ENCODE measurements around the gene ESCO1. TPM values are rescaled to one million over a fixed set of nuclear protein-coding genes. Genes with fewer than 3 reads are reported as not detected.

Gene ESCO1
- total RNA-seq, 1 donor from 2014 or later, result 9.2 TPM

- Histone ChIP-seq H3K27me3 (ENCODE audit: low read depth) (no peaks in the 10 kb centered on the region), H3K4me1 (no peaks in the 10 kb centered on the region), H3K36me3 (peaks cover 24% of the 10 kb centered on the region), H3K9me3 (replicated peaks) (peaks cover 6% of the 10 kb centered on the region), H3K27ac (replicated peaks) (no peak overlapping the region), H3K4me3 (no peak overlapping the region)
- TF ChIP-seq, protein P1, sequence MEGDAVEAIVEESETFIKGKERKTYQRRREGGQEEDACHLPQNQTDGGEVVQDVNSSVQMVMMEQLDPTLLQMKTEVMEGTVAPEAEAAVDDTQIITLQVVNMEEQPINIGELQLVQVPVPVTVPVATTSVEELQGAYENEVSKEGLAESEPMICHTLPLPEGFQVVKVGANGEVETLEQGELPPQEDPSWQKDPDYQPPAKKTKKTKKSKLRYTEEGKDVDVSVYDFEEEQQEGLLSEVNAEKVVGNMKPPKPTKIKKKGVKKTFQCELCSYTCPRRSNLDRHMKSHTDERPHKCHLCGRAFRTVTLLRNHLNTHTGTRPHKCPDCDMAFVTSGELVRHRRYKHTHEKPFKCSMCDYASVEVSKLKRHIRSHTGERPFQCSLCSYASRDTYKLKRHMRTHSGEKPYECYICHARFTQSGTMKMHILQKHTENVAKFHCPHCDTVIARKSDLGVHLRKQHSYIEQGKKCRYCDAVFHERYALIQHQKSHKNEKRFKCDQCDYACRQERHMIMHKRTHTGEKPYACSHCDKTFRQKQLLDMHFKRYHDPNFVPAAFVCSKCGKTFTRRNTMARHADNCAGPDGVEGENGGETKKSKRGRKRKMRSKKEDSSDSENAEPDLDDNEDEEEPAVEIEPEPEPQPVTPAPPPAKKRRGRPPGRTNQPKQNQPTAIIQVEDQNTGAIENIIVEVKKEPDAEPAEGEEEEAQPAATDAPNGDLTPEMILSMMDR (IDR thresholded peaks at IDR 0.05; ENCODE audit: borderline replicate concordance), result no peak
- intact Hi-C loops (cut with micrococcal nuclease), result no loop called here
- DNase-seq, result no peak
Measured at GRCh38 chr18:21584391-21584790, 16.1 kb downstream of the ESCO1 start.

GRCh38 chr18:21575656-21576055, 24.8 kb downstream of the ESCO1 start:
- Histone ChIP-seq H3K27ac (replicated peaks) (no peak overlapping the region), H3K27me3 (ENCODE audit: low read depth) (no peaks in the 10 kb centered on the region), H3K4me1 (peaks cover 11% of the 10 kb centered on the region), H3K4me3 (no peak overlapping the region), H3K36me3 (peaks cover 65% of the 10 kb centered on the region), H3K9me3 (replicated peaks) (no peaks in the 10 kb centered on the region)
- intact Hi-C loops (cut with micrococcal nuclease), result no loop called here
- TF ChIP-seq, protein P1 (IDR thresholded peaks at IDR 0.05; ENCODE audit: borderline replicate concordance), result no peak
- DNase-seq, result no peak

DNA sequence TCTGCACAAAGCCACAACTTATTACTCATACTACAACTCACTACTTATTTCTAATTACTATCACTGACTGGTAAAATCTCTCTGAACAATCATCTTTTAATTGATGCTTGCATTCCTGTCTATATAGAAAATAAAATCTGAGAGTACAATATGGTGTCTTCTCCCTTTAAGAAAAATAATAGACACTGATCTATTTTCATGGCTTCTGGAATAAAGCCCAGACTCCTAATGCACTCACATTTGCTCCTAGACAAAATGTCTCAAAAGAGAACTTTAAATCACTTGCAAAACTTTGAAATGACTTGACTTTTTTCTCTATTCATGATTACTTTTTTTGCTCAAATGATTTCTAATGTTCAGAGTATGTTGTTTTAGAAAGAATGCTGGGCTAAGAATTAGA, 28.7 kb downstream of the ESCO1 start:
- Histone ChIP-seq H3K4me3 (no peak overlapping the region), H3K4me1 (peaks cover 11% of the 10 kb centered on the region), H3K27me3 (ENCODE audit: low read depth) (no peaks in the 10 kb centered on the region), H3K27ac (replicated peaks) (no peak overlapping the region), H3K9me3 (replicated peaks) (no peaks in the 10 kb centered on the region), H3K36me3 (peaks cover 79% of the 10 kb centered on the region)
- TF ChIP-seq, protein P1 (IDR thresholded peaks at IDR 0.05; ENCODE audit: borderline replicate concordance), result no peak
- intact Hi-C loops (cut with micrococcal nuclease), result no loop called here
- no peak for DNase-seq

DNA sequence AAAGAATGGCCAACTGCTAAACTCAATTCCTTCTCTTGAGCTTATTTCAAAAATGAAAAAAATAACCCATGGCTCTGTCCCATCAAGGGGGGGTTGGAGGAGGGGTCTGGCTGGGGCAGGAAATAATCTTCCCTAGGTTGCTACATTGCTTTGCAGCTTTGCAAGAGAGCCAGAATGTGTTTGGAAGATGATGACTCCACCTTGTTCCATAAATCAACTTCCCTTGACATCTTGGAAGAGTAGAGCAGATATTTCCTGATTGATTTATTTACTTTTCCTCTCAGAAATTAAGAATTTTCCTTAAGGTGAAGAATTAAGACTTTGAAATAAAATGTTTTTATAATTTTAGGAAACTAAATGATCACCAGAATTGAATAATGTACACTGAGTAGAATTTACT, 41.3 kb downstream of the ESCO1 start:
- Histone ChIP-seq H3K27ac (replicated peaks) (no peak overlapping the region), H3K9me3 (replicated peaks) (no peaks in the 10 kb centered on the region), H3K4me1 (peaks cover 10% of the 10 kb centered on the region), H3K36me3 (peaks cover 65% of the 10 kb centered on the region), H3K4me3 (no peak overlapping the region), H3K27me3 (ENCODE audit: low read depth) (no peaks in the 10 kb centered on the region)
- TF ChIP-seq, protein P1 (IDR thresholded peaks at IDR 0.05; ENCODE audit: borderline replicate concordance), result no peak
- no peak for DNase-seq
- intact Hi-C loops (cut with micrococcal nuclease), result no loop called here

DNA sequence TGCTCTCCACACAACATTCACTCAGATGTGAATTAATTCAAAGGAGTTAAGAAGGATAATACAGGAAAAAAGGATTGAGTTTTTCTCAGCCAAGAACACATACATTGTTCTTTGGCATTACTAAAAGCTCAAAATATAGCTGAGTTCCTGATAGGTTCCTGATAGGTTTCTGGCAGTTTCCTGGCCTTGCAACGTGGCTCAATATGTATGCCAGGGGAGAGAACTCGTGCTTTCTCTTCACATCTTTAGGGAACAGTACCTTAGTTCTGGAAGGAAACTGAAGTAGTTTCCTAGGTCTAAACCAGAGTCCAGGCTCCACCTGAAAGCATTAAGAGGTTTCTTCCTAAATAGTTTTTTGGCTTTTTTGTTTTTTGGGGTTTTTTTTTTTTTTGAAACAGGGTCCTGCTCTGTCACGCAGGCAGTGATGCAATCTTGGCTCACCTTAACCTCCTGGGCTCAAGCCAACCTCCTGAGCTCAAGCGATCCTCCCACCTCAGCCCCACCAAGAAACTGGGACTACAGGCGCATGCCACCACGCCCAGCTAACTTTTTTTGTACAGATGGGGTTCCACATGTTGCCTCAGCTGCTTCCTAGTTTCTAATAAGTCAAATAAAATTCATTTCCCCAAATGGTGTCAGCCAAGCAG, 42.8 kb downstream of the ESCO1 start:
- TF ChIP-seq, protein P1 (IDR thresholded peaks at IDR 0.05; ENCODE audit: borderline replicate concordance), result no peak
- intact Hi-C loops (cut with micrococcal nuclease), result no loop called here
- H3K36me3 ChIP-seq, result peaks cover 58% of the 10 kb centered on the region

More for the DNA sequence above, 42.8 kb downstream of the ESCO1 start:
- Histone ChIP-seq H3K27me3 (ENCODE audit: low read depth) (no peaks in the 10 kb centered on the region), H3K27ac (replicated peaks) (peak overlapping the region; percentile 28), H3K4me1 (peaks cover 10% of the 10 kb centered on the region), H3K4me3 (no peak overlapping the region), H3K9me3 (replicated peaks) (no peaks in the 10 kb centered on the region)
- no peak for DNase-seq

All from left ventricle myocardium inferior (tissue), 1 donor.